Measurements from ENCODE around the gene TMEM138. TPM values are rescaled to one million over a fixed set of nuclear protein-coding genes. Genes with fewer than 3 reads are reported as not detected.

The TMEM138 gene
- total RNA-seq, 2 experiments from 2014 or later, result 57.4 to 57.5 TPM

DNA sequence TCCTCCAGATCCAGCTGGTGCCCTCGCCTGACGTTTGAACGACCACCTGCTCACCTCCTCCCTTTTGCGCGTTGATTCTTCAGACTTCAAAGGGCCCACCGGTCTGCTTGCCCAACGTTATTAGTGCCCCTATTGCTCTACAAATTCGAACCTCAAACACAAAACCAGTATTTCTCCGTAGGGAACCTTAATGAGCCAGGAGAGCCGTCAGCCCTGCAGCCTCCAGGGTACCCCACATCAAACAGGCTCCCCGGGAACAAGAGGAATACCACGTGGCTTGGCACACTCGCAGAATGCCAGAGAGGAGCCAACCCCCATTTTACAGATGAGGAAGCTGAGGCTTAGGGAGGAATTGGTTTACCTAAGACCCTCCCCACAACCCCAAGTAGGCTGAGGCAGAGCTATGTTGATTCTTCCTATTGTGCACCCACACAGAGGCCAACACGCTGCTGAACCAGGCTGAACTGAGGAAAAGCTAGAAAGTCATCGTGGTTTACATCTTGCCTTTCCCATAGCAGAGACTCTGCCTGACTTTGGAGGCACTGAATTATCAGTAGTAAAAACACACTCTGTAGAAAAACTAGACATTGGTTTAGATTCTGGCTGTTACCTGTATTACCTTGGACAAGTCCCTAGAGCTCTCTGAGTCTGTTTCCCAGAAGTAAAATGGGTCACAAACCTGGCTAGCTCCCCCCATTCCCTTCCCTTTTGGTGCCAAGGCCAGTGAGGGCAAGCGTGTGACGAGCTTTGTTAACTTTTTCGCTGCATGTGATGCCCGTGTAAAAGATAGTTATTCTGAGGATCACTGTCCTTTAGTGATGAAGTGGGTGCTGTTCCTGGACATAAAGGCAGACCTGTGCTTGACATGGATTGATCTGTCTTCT lies 28.4 kb upstream of the TMEM138 start:
- POLR2A ChIA-PET, result interaction anchor here (0.6 to 5.9 kb wide), 15 partner anchors 8 to 113 kb away, joined by 3 to 72 read pairs (median 4); partner anchors contain the start of genes CPSF7, CYB561A3, SDHAF2 and TMEM138
- Mint-ChIP-seq H3K9me3 (ENCODE audit: insufficient read depth) (no peaks in the 10 kb centered on the region), H3K4me1 (ENCODE audit: low read depth) (peaks cover 63% of the 10 kb centered on the region), H3K27me3 (ENCODE audit: low read depth) (no peaks in the 10 kb centered on the region), H3K36me3 (ENCODE audit: low read depth) (peaks cover 23% of the 10 kb centered on the region), H3K4me3 (peak overlapping the region; percentile 81), H3K27ac (peak overlapping the region; percentile 94)
- CTCF ChIA-PET, result interaction anchor here (0.7 to 9.8 kb wide), 10 partner anchors 17 to 418 kb away, joined by 3 to 390 read pairs (median 8); partner anchors contain the start of genes CYB561A3, TMEM138, TMEM216 and VWCE
- DNase-seq, result no peak
- no peak for ATAC-seq

DNA sequence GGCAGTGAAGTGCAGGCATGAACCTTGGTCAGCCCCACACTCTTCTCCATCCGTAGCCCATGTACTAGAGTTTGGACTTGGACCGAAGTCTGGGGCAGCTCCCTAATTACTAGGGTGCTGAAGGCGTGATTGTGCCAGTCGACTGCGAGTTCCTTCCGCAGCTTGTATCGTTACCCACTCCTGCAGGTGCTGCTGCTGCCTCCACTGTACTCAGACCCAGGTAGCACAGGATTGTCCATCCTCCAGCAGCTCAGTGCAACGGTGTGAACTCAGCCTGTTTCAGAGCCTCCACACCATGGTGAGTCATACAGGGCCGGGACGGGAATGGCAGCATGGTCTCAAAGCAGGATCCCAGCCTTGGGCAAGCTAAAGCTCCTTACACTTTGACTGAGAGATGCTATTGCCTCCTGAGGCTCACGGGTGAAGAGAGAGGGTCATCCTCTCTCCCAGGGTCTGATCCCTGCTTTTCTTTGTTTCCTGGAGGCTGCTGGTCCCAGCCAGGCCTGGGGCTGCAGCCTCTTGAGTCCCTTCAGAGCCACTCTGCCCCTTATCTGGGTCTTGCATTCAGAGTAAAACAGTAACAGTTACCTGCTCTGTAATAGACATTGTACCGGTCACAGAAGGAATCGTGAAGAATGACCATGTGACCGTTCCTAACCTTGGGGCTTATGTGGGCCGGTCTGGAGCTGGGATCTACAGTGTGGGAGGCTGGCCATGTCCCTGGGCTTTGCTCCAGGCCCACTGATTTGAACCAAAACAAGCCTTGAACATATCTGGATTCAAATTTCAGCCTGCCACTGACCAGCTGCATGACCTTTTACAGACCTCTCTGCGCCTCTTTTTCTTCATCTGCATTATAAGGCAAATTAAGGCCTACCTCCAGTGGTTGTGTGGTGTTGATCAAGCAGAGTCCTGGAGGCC lies 27.5 kb upstream of the TMEM138 start:
- H3K27me3 Mint-ChIP-seq (ENCODE audit: low read depth), result no peaks in the 10 kb centered on the region
- peak overlapping the region; percentile 94 for H3K27ac Mint-ChIP-seq
- H3K9me3 Mint-ChIP-seq (ENCODE audit: insufficient read depth), result no peaks in the 10 kb centered on the region
- H3K4me3 Mint-ChIP-seq, result peak overlapping the region; percentile 81
- POLR2A ChIA-PET, result interaction anchor here (1.1 to 5.9 kb wide), 7 partner anchors 28 to 95 kb away, joined by 3 to 72 read pairs (median 6); partner anchors contain the start of genes CPSF7, CYB561A3, SDHAF2 and TMEM138
- DNase-seq (no peak), ATAC-seq (no peak)
- peaks cover 16% of the 10 kb centered on the region for H3K36me3 Mint-ChIP-seq (ENCODE audit: low read depth)
- H3K4me1 Mint-ChIP-seq (ENCODE audit: low read depth), result peaks cover 62% of the 10 kb centered on the region
- CTCF ChIA-PET, result interaction anchor here (0.7 to 9.8 kb wide), 13 partner anchors 18 to 419 kb away, joined by 3 to 390 read pairs (median 17); partner anchors contain the start of genes CYB561A3, TMEM138, TMEM216 and VWCE

DNA sequence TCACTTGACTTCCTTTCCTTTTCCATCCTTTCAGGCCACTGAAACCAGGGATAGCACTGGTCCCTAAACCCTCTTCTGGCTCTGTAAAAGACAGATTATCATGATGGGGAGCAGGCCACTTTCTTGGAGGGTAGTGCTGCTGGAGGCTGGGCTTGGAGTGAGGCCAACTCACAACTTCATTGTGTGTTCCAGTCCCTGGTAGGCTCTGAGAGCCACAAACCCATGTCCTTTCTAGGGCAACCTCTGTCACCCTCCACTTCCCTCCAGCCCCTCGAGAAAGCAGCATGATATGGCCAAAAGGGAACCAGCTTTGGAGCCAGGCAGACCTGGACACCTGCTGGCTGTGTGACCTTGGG lies 26.8 kb upstream of the TMEM138 start:
- POLR2A ChIA-PET, result interaction anchor here (0.9 to 5.9 kb wide), 5 partner anchors 20 to 257 kb away, joined by 3 to 72 read pairs (median 6); partner anchors contain the start of genes CPSF7, CYB561A3, SDHAF2 and TMEM138
- Mint-ChIP-seq H3K4me1 (ENCODE audit: low read depth) (peaks cover 56% of the 10 kb centered on the region), H3K4me3 (no peak overlapping the region), H3K27ac (peak overlapping the region; percentile 91), H3K27me3 (ENCODE audit: low read depth) (no peaks in the 10 kb centered on the region), H3K36me3 (ENCODE audit: low read depth) (peaks cover 9% of the 10 kb centered on the region), H3K9me3 (ENCODE audit: insufficient read depth) (no peaks in the 10 kb centered on the region)
- CTCF ChIA-PET, result interaction anchor here (0.8 to 9.8 kb wide), 21 partner anchors 8 to 464 kb away, joined by 3 to 390 read pairs (median 17); partner anchors contain the start of genes CYB561A3, TMEM138 and TMEM216
- DNase-seq (no peak), ATAC-seq (no peak)

DNA sequence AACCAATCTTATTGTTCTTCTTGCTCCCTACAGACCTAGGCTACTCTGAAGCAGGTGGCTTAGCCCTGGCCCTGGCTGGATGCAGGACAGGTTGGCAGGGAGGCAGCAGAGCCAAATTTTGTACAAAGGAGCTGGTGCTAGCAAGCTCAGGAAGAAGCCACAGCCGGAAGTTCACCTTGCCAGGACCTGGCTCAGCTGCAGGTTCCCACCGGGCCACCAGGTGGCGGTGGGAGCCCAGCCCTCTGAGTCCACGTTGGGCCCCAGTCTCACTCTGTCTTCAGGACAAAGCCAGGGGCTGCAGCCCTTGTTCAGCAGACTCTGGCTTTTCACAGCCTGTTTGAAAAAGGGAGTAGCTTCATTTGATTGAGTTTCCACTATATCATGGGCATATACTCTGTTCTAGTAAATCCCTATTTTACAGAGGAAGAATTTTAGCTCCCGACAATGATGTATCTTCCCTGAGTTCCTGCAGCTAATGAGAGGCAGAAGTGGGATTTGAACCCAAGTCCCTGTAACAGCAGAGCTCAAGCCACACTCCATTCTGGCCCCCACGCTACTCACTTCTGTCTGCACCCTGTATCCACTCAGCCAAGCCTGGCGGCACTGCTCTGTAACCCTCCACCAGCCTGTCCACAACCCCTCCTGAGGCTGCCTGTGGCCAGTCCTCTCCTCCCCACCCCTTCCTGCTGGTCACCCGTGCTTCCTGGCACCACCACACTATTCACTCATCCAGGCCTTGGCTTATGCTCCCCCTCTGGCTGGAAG lies 25.8 kb upstream of the TMEM138 start:
- no peaks in the 10 kb centered on the region for H3K9me3 Mint-ChIP-seq (ENCODE audit: insufficient read depth)
- no peak overlapping the region for H3K4me3 Mint-ChIP-seq
- H3K36me3 Mint-ChIP-seq (ENCODE audit: low read depth), result peaks cover 4% of the 10 kb centered on the region
- POLR2A ChIA-PET, result interaction anchor here (0.8 to 5.9 kb wide), 11 partner anchors 10 to 258 kb away, joined by 3 to 72 read pairs (median 4); partner anchors contain the start of genes CPSF7, CYB561A3, SDHAF2 and TMEM138
- ATAC-seq (peak; percentile 59), DNase-seq (peak; percentile 89)
- no peaks in the 10 kb centered on the region for H3K27me3 Mint-ChIP-seq (ENCODE audit: low read depth)
- CTCF ChIA-PET, result interaction anchor here (0.6 to 9.8 kb wide), 58 partner anchors 9 to 499 kb away, joined by 3 to 390 read pairs (median 5); partner anchors contain the start of genes CD6, CPSF7, CYB561A3 and SDHAF2
- H3K4me1 Mint-ChIP-seq (ENCODE audit: low read depth), result peaks cover 47% of the 10 kb centered on the region
- H3K27ac Mint-ChIP-seq, result peak overlapping the region; percentile 91

DNA sequence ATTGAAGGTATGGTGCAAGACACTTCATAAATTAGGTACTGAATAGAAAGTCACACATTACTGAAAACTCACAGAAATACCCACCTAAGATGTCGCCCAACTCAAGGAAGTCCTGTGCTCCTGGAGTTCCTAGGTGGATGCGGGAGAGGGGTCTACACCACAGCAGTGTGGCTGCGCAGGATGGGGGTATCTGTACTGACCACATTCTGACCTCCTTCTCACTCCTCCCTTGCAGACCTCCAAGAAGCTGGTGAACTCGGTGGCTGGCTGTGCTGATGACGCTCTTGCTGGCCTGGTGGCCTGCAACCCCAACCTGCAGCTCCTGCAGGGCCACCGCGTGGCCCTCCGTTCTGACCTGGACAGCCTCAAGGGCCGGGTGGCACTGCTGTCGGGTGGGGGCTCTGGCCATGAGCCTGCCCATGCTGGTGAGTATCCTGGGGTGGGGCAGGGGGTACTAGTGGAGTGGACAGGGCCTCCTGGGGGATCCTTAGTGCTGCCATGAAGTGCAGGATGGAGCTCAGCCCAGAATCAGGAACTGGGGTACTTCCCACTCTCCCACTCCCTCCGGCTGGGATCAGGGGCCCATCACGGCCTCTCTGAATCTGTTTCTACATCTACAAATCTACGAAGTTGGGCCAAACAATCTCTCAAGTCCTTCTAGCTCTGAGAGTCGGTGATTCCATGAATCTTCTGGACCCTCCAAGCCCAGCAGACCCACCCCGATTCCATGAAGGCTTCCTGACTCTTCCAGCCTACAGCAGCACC lies 24.3 kb upstream of the TMEM138 start:
- Mint-ChIP-seq H3K27ac (no peak overlapping the region), H3K36me3 (ENCODE audit: low read depth) (no peaks in the 10 kb centered on the region), H3K9me3 (ENCODE audit: insufficient read depth) (no peaks in the 10 kb centered on the region), H3K27me3 (ENCODE audit: low read depth) (no peaks in the 10 kb centered on the region), H3K4me3 (no peak overlapping the region), H3K4me1 (ENCODE audit: low read depth) (peaks cover 39% of the 10 kb centered on the region)
- POLR2A ChIA-PET, result interaction anchor here (1.0 to 5.9 kb wide), 2 partner anchors 25 to 48 kb away, joined by 4 to 72 read pairs; partner anchors contain the start of genes CYB561A3 and TMEM138
- ATAC-seq (no peak), DNase-seq (no peak)
- CTCF ChIA-PET, result interaction anchor here (0.9 to 9.8 kb wide), 8 partner anchors 16 to 109 kb away, joined by 4 to 390 read pairs (median 12); partner anchors contain the start of gene TMEM216

DNA sequence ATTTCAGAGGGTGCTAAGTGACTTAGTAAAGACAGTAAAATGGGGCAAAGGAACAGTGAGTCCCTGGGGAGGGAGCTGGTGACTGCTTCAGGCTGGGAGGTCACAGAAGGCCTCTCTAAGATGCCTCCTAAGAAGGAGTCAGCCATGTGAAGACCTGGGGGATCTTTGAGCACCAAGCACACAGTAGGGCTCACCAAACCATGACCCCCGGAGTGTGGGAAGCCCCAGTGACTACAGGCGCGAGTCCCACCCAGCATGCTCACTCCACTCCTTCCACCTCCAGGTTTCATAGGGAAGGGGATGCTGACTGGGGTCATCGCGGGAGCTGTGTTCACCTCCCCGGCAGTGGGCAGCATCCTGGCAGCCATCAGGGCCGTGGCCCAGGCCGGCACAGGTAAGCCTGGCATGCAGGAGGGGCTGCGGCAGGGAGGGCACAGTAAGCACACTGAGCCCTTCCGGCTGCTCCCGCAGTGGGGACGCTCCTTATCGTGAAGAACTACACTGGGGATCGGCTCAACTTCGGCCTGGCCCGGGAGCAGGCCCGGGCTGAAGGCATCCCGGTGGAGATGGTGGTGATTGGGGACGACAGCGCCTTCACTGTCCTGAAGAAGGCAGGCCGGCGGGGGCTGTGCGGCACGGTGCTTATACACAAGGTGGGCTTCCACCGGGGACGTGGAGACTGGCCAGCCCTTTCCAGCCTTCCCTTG lies 23.2 kb upstream of the TMEM138 start:
- Mint-ChIP-seq H3K27me3 (ENCODE audit: low read depth) (no peaks in the 10 kb centered on the region), H3K9me3 (ENCODE audit: insufficient read depth) (no peaks in the 10 kb centered on the region)
- CTCF ChIA-PET, result interaction anchor here (0.9 to 9.8 kb wide), 6 partner anchors 17 to 96 kb away, joined by 3 to 390 read pairs (median 4); partner anchors contain the start of gene TMEM138

DNA sequence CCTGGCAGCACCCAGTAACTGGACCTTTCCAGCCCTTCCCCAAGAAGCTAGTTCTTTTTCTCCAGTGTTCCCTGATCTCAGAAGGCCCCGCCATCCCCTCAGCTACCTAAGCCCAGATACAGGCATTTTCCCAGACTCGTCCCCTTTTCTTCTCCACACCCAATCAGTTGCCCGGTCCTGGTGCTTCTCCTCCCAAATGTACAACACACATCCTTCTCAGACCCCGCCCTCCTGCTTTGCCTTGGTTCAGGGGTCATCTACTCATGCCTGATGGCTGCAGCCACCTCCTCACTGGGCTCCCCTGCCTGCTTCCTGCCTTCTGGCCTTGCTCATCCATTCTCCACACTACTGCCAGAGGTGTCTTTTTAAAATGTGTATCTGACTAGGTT lies 22.7 kb upstream of the TMEM138 start:
- Mint-ChIP-seq H3K4me3 (no peak overlapping the region), H3K9me3 (ENCODE audit: insufficient read depth) (no peaks in the 10 kb centered on the region), H3K27me3 (ENCODE audit: low read depth) (no peaks in the 10 kb centered on the region), H3K27ac (no peak overlapping the region), H3K36me3 (ENCODE audit: low read depth) (no peaks in the 10 kb centered on the region), H3K4me1 (ENCODE audit: low read depth) (peaks cover 25% of the 10 kb centered on the region)
- CTCF ChIA-PET, result interaction anchor here (0.9 to 9.8 kb wide), 3 partner anchors 23 to 44 kb away, joined by 3 to 390 read pairs (median 3); partner anchors contain the start of gene TMEM138
- no peak for DNase-seq
- ATAC-seq, result no peak
- POLR2A ChIA-PET, result no interaction called here

More for the DNA sequence above, 23.2 kb upstream of the TMEM138 start:
- no peak overlapping the region for H3K4me3 Mint-ChIP-seq
- H3K4me1 Mint-ChIP-seq (ENCODE audit: low read depth), result peaks cover 30% of the 10 kb centered on the region
- POLR2A ChIA-PET, result no interaction called here
- H3K27ac Mint-ChIP-seq, result no peak overlapping the region
- no peak for ATAC-seq
- H3K36me3 Mint-ChIP-seq (ENCODE audit: low read depth), result no peaks in the 10 kb centered on the region
- DNase-seq, result no peak

DNA sequence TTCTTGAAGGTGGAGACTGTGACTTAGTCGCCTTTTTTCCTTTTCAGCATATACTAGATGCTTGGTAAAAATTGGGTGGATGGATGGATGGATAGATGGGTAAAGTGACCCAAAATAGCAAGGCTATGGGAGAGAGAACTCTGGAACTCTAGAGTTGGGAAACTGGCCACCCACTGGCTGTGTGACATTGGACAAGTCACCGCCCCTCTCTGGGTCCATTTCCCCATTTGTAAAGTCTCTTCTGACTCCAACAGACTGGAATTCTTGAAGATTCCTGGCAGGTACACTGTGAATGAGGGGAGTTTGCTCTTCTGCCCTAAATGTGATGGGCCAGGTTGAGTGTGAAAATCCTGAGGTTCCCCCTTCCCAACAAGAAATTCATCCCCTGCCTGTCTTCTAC lies 21.2 kb upstream of the TMEM138 start:
- no peak overlapping the region for H3K4me3 Mint-ChIP-seq
- H3K27me3 Mint-ChIP-seq (ENCODE audit: low read depth), result no peaks in the 10 kb centered on the region
- ATAC-seq, result no peak
- no peaks in the 10 kb centered on the region for H3K36me3 Mint-ChIP-seq (ENCODE audit: low read depth)
- H3K27ac Mint-ChIP-seq, result no peak overlapping the region
- DNase-seq, result no peak
- no peaks in the 10 kb centered on the region for H3K9me3 Mint-ChIP-seq (ENCODE audit: insufficient read depth)
- CTCF ChIA-PET, result interaction anchor here (1.2 to 9.8 kb wide), 2 partner anchors 22 to 43 kb away, joined by 3 to 390 read pairs; no protein-coding TSS in a partner anchor
- peaks cover 13% of the 10 kb centered on the region for H3K4me1 Mint-ChIP-seq (ENCODE audit: low read depth)
- POLR2A ChIA-PET, result no interaction called here

DNA sequence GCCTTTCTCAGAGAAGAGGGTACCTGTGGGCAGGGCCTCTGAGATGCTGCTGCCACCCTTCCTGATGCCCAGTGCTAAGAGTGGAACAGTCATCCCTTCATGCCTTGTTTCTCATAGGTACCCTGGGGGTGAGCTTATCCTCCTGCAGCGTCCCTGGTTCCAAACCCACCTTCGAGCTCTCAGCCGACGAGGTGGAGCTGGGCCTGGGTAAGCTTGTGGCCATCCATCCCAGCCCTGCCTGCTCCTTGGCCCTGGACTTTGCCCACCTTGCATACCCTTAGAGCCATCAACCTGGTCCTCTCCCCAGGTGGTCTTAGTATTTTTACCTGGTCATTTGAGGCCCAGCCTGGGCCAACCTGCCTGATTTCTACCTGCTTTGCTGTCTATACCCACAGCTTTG lies 20.5 kb upstream of the TMEM138 start:
- CTCF ChIA-PET, result interaction anchor here (9.8 kb wide), 1 partner anchor 42 kb away, joined by 390 read pairs; no protein-coding TSS in a partner anchor
- H3K27me3 Mint-ChIP-seq (ENCODE audit: low read depth), result no peaks in the 10 kb centered on the region
- DNase-seq, result no peak
- no peak overlapping the region for H3K27ac Mint-ChIP-seq
- peaks cover 13% of the 10 kb centered on the region for H3K4me1 Mint-ChIP-seq (ENCODE audit: low read depth)
- H3K9me3 Mint-ChIP-seq (ENCODE audit: insufficient read depth), result no peaks in the 10 kb centered on the region
- no peak overlapping the region for H3K4me3 Mint-ChIP-seq
- POLR2A ChIA-PET, result interaction anchor here (0.6 to 0.8 kb wide), 2 partner anchors 8 to 20 kb away, joined by 3 read pairs; partner anchors contain the start of genes CYB561A3 and TKFC
- no peaks in the 10 kb centered on the region for H3K36me3 Mint-ChIP-seq (ENCODE audit: low read depth)
- no peak for ATAC-seq
